ENCODE results near the gene PACSIN1. TPM values are rescaled to one million over a fixed set of nuclear protein-coding genes. Genes with fewer than 3 reads are reported as not detected.

PACSIN1 gene
- total RNA-seq, 1 donor from 2014 or later: not detected

DNA sequence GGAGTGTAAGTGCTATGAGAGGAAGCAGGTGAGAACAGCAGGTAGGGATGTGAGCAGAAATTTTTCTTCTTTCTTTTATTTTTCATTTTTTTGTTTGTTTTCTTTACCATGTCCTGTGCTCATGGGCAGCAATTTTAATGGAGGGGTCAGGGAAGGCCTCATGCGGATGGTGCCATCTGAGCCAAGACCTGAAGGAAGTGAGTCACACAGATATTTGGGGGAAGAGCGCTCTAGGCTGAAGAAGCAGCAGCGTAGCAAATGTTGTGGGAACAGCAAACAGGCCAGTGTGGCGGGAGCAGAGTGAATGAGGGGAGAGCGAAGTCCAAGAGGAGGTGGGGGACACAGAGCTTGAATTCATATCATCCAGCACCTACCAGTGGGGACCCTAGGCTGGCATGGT is 77.5 kb downstream of the PACSIN1 start:
- no peaks in the 10 kb centered on the region for H3K9me3 Mint-ChIP-seq (ENCODE audit: unreplicated experiment)
- no peak overlapping the region for H3K4me3 Mint-ChIP-seq (ENCODE audit: unreplicated experiment)
- TF ChIP-seq, protein P1, sequence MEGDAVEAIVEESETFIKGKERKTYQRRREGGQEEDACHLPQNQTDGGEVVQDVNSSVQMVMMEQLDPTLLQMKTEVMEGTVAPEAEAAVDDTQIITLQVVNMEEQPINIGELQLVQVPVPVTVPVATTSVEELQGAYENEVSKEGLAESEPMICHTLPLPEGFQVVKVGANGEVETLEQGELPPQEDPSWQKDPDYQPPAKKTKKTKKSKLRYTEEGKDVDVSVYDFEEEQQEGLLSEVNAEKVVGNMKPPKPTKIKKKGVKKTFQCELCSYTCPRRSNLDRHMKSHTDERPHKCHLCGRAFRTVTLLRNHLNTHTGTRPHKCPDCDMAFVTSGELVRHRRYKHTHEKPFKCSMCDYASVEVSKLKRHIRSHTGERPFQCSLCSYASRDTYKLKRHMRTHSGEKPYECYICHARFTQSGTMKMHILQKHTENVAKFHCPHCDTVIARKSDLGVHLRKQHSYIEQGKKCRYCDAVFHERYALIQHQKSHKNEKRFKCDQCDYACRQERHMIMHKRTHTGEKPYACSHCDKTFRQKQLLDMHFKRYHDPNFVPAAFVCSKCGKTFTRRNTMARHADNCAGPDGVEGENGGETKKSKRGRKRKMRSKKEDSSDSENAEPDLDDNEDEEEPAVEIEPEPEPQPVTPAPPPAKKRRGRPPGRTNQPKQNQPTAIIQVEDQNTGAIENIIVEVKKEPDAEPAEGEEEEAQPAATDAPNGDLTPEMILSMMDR (IDR thresholded peaks at IDR 0.05): no peak
- H3K27me3 Mint-ChIP-seq (ENCODE audit: unreplicated experiment): no peaks in the 10 kb centered on the region
- peak overlapping the region; percentile 71 for H3K27ac Mint-ChIP-seq (ENCODE audit: unreplicated experiment)
- no peaks in the 10 kb centered on the region for H3K36me3 Mint-ChIP-seq (ENCODE audit: unreplicated experiment)
- DNase-seq (ENCODE audit: extremely low spot score, unreplicated experiment): no peak
- peaks cover 15% of the 10 kb centered on the region for H3K4me1 Mint-ChIP-seq (ENCODE audit: unreplicated experiment)

DNA sequence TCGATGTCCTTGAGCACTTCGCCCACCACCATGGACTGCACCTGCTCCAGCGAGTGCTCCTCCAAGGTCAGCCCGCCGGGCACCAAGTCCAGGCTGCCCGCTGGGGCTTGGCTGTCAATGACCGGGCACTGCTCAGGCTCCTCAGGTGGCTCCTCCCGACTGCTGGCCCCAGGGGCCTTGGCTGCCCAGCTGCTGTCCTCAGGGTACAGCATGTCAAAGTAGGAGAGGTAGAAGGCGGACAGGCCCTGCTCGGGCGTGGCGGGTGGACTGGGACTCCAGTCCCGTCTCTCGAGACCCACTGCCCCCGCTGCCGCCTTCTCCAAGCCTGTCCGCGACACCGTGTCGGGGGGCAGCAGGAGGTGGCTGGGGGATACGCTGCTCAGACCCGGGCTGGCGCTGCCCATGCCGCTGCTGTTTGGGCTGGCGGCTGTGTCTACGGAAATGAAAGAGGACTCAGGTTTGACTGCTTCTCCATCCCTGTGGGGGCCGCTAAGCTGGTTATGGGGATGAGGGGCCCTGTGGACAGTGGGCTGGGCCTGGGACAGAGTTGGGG is 78.3 kb downstream of the PACSIN1 start:
- no peak for DNase-seq (ENCODE audit: extremely low spot score, unreplicated experiment)
- TF ChIP-seq, protein P1 (IDR thresholded peaks at IDR 0.05): no peak
- H3K4me3 Mint-ChIP-seq (ENCODE audit: unreplicated experiment): no peak overlapping the region
- H3K27ac Mint-ChIP-seq (ENCODE audit: unreplicated experiment): no peak overlapping the region
- no peaks in the 10 kb centered on the region for H3K36me3 Mint-ChIP-seq (ENCODE audit: unreplicated experiment)
- H3K4me1 Mint-ChIP-seq (ENCODE audit: unreplicated experiment): peaks cover 15% of the 10 kb centered on the region
- H3K9me3 Mint-ChIP-seq (ENCODE audit: unreplicated experiment): no peaks in the 10 kb centered on the region
- H3K27me3 Mint-ChIP-seq (ENCODE audit: unreplicated experiment): no peaks in the 10 kb centered on the region

DNA sequence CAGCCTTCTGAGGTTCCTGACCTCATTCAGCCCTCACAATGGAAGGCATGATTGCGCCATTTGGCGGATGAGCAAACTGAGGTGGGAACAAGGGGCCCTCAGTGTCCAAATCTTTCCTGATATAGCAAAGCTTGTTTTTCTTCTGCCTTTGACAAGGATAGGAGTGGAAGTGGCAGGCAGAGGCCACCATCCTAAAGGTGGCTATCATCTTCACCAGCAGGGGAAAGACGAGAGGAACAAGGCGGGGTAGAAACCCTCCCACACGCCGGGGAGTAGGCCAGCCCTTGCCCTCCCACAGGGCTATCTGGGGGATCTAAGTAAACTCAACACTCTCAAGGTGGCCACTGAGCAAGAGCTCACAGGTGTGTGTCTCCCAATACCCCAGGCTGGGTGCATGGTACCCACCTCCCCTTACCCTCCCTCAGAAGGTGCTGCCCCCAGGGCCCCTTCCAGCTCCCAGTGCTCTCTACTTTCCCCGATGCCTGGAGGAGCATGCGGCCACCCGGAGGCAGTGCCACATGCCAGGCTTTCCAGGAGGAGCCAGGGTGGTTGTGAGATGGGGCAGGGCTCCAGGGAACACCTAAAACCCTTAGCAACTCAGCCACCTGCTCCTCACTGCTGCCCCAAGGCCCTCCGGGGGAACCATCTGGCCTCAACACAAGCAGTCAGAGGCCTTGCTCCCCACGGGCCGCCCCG is 79.0 kb downstream of the PACSIN1 start:
- H3K4me1 Mint-ChIP-seq (ENCODE audit: unreplicated experiment): peaks cover 15% of the 10 kb centered on the region
- no peaks in the 10 kb centered on the region for H3K9me3 Mint-ChIP-seq (ENCODE audit: unreplicated experiment)
- no peak for DNase-seq (ENCODE audit: extremely low spot score, unreplicated experiment)
- TF ChIP-seq, protein P1 (IDR thresholded peaks at IDR 0.05): no peak
- H3K4me3 Mint-ChIP-seq (ENCODE audit: unreplicated experiment): no peak overlapping the region
- no peak overlapping the region for H3K27ac Mint-ChIP-seq (ENCODE audit: unreplicated experiment)
- H3K27me3 Mint-ChIP-seq (ENCODE audit: unreplicated experiment): no peaks in the 10 kb centered on the region
- no peaks in the 10 kb centered on the region for H3K36me3 Mint-ChIP-seq (ENCODE audit: unreplicated experiment)

DNA sequence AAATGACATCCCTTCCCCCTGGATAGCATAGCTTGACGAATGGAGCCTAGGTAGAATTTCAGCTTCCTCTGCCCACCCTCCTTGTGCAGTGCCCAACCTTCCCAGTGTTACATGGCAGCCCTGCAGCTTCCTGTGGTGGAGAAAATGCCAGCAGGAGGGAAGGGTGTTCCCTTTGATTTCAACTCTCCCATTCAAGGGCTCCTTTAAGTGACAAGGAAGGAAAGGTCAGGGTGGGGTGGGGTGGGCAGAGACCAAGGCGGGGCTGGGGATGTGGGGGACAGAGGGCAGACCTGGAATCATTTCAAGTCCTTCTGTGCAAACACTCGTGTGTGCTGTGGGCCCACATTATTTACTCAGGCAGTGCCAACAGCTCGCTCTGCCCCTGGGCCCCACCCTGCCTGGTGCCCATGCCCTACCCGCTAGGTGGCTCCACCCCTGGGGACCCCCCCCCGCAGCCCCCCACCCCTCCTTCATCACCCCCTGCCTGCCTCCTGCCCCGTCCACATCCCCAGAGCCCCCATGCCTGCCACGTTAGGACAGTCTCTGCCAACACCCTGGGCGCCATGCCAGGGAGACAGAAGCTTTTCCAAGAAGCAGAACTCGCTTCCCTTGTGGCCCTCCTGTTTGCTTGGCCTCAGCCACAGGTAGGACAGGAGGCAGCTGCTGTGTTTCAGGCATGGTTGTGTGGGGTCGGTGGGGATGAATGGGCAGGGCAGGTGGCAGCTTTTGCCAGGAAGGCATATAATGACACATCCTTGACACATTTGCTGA is 80.9 kb downstream of the PACSIN1 start:
- Mint-ChIP-seq H3K27me3 (ENCODE audit: unreplicated experiment) (no peaks in the 10 kb centered on the region), H3K9me3 (ENCODE audit: unreplicated experiment) (no peaks in the 10 kb centered on the region), H3K36me3 (ENCODE audit: unreplicated experiment) (no peaks in the 10 kb centered on the region), H3K4me3 (ENCODE audit: unreplicated experiment) (no peak overlapping the region), H3K4me1 (ENCODE audit: unreplicated experiment) (peaks cover 15% of the 10 kb centered on the region), H3K27ac (ENCODE audit: unreplicated experiment) (no peak overlapping the region)
- TF ChIP-seq, protein P1 (IDR thresholded peaks at IDR 0.05): no peak
- DNase-seq (ENCODE audit: extremely low spot score, unreplicated experiment): no peak
